HCT116 (cell line): ENCODE results near the gene SH2D1A. TPM values are rescaled to one million over a fixed set of nuclear protein-coding genes. Genes with fewer than 3 reads are reported as not detected.
A peak's percentile ranks its signal among the peaks of the same experiment; 100 is the strongest.
"Not testable (repeated sequence)": the region's sequence is repeated elsewhere in the genome, so short reads cannot be mapped to it uniquely, and the experiment has no call there.

Experiments used
- ATAC-seq: fragments of 200-7000 bp; cut with Tn5 transposase; 2 replicates; pipeline ENCODE4 v1.9.1; 2020; ENCODE audit warnings: mild to moderate bottlenecking, moderate library complexity
- Bru-seq: library from RNA; stranded (reverse); fragments of 400-500 nt; gene quantifications from one replicate; lab custom pipeline; 2021; lab: Mats Ljungman, UMichigan
- BruChase-seq, 2 experiments: library from RNA; stranded (reverse); fragments of 400-500 nt; gene quantifications; one replicate each; lab custom pipeline; 2021; lab: Mats Ljungman, UMichigan
- BruUV-seq: library from RNA; stranded (reverse); fragments of 400-500 nt; replicated peaks from 2 replicates; lab custom pipeline; 2021; lab: Mats Ljungman, UMichigan
- CTCF ChIA-PET: fragments of 300-600 bp; sonication (Branson Sonifier 250); formaldehyde crosslinking; loops from one replicate; lab custom pipeline; 2021; ENCODE audit warnings: antibody characterized with exemption; lab: Charles Lee
- POLR2A ChIA-PET: fragments of 300-600, 350-600 bp; sonication (Branson Sonifier 250); formaldehyde crosslinking; loops from one replicate; lab custom pipeline; 2021; ENCODE audit warnings: antibody characterized with exemption; lab: Charles Lee
- RAD21 ChIA-PET, 2 experiments: fragments of 300-600 bp; sonication (Branson Sonifier 250); formaldehyde crosslinking; loops; one replicate each; lab custom pipeline; 2023; ENCODE audit warnings: low total read pairs in 2 of 2; ENCODE audit not compliant: uncharacterized antibody in 2 of 2, unreplicated experiment in 2 of 2, low non-redundant PET in 1 of 2; lab: Charles Lee
- DNase-seq: peaks from one replicate; pipeline ENCODE4 v3.0.0-alpha.2; 2010; ENCODE audit warnings: low read depth, low spot score
- H2AFZ ChIP-seq: fragments of 200-600 bp; shearing (Covaris generic), sonication (generic); 2 replicates; pipeline ENCODE4 v1.6.1; 2017; ENCODE audit warnings: low read depth, mixed run types, mixed read lengths, antibody characterized with exemption, low read length; ENCODE audit not compliant: poor library complexity, severe bottlenecking
- H3K27ac ChIP-seq: 2 replicates; pipeline ENCODE4 v1.5.1; 2012; ENCODE audit warnings: low read depth, low read length
- H3K27me3 ChIP-seq: fragments of 200-600 bp; sonication (generic); 2 replicates; pipeline ENCODE4 v1.6.1; 2016; ENCODE audit warnings: mixed run types, low read length, mixed read lengths; ENCODE audit not compliant: insufficient read depth
- H3K36me3 ChIP-seq, 2 experiments: fragments of 200-500 bp in 1 of 2; fragments of 200-600 bp in 1 of 2; sonication (Bioruptor generic) in 1 of 2; sonication (generic) in 1 of 2; 2 replicates each; pipeline versions ENCODE4 v1.5.1 to v1.6.1; 2014 to 2016; ENCODE audit warnings: low read length in 2 of 2, inconsistent platforms in 1 of 2, mixed read lengths in 1 of 2, mixed run types in 1 of 2; ENCODE audit not compliant: insufficient read depth in 2 of 2, control insufficient read depth in 1 of 2
- H3K4me1 ChIP-seq, 2 experiments: fragments of 200-600 bp in 1 of 2; sonication (generic) in 1 of 2; 2 replicates each; pipeline versions ENCODE4 v1.5.1 to v1.6.1; 2012 to 2017; ENCODE audit warnings: low read length in 2 of 2, inconsistent platforms in 1 of 2, mild to moderate bottlenecking in 1 of 2, mixed read lengths in 1 of 2, mixed run types in 1 of 2, moderate library complexity in 1 of 2; ENCODE audit not compliant: insufficient read depth in 2 of 2, control insufficient read depth in 1 of 2
- H3K4me2 ChIP-seq: fragments of 200-600 bp; sonication (generic); 2 replicates; pipeline ENCODE4 v1.6.1; 2017; ENCODE audit warnings: mixed run types, low read length, mixed read lengths
- H3K4me3 ChIP-seq, 2 experiments: fragments of 200-600 bp in 1 of 2; sonication (generic) in 1 of 2; replicated peaks in 1 of 2; 2 replicates each; pipeline ENCODE4 v1.5.1; 2011 to 2016; ENCODE audit warnings: low read length in 2 of 2, control low read depth in 1 of 2, low read depth in 1 of 2, mild to moderate bottlenecking in 1 of 2, mixed read lengths in 1 of 2, mixed run types in 1 of 2
- H3K79me2 ChIP-seq: fragments of 200-600 bp; sonication (generic); 2 replicates; pipeline ENCODE4 v1.6.1; 2017; ENCODE audit warnings: mild to moderate bottlenecking, mixed run types, low read length, moderate library complexity, mixed read lengths; ENCODE audit not compliant: insufficient read depth
- H3K9ac ChIP-seq: fragments of 200-600 bp; sonication (generic); 2 replicates; pipeline ENCODE4 v1.6.1; 2016; ENCODE audit warnings: low read length, mixed read lengths
- H3K9me2 ChIP-seq: fragments of 200-600 bp; sonication (generic), shearing (Covaris generic); 2 replicates; pipeline ENCODE4 v1.6.1; 2017; ENCODE audit warnings: mixed run types, mild to moderate bottlenecking, moderate library complexity; ENCODE audit not compliant: insufficient read depth
- H3K9me3 ChIP-seq, 2 experiments: fragments of 200-500 bp in 1 of 2; fragments of 200-600 bp in 1 of 2; sonication (Bioruptor generic) in 1 of 2; sonication (generic) in 1 of 2; 2 replicates each; pipeline ENCODE4 v1.6.1; 2014 to 2017; ENCODE audit warnings: low read length in 2 of 2, mixed read lengths in 2 of 2, inconsistent platforms in 1 of 2, low read depth in 1 of 2, mild to moderate bottlenecking in 1 of 2, mixed run types in 1 of 2, moderate library complexity in 1 of 2; ENCODE audit not compliant: control insufficient read depth in 1 of 2, insufficient read depth in 1 of 2
- H4K20me1 ChIP-seq: fragments of 200-600 bp; sonication (generic), shearing (Covaris generic); 2 replicates; pipeline ENCODE4 v1.6.1; 2017; ENCODE audit warnings: mixed run types, mild to moderate bottlenecking, moderate library complexity; ENCODE audit not compliant: insufficient read depth
- ATF3 ChIP-seq: IDR thresholded peaks from 2 replicates; pipeline ENCODE4 v1.6.1; 2012
- CEBPB ChIP-seq: IDR thresholded peaks from 2 replicates; pipeline ENCODE4 v1.6.1; 2012; ENCODE audit warnings: low read depth
- CTCF ChIP-seq, 3 experiments: fragments of 200-600 bp in 1 of 3; sonication (generic) in 1 of 3; IDR thresholded peaks in 2 of 3; conservative IDR thresholded peaks in 1 of 3; 2 replicates each; pipeline ENCODE4 v1.5.1; 2012 to 2017; ENCODE audit warnings: low read depth in 2 of 3, low read length in 2 of 3, antibody characterized with exemption in 1 of 3, borderline replicate concordance in 1 of 3, control low read depth in 1 of 3, mild to moderate bottlenecking in 1 of 3, mixed read lengths in 1 of 3, mixed run types in 1 of 3, moderate library complexity in 1 of 3; ENCODE audit not compliant: insufficient read depth in 1 of 3
- EGR1 ChIP-seq: IDR thresholded peaks from 2 replicates; pipeline ENCODE4 v1.6.1; 2012; ENCODE audit warnings: low read depth
- ELF1 ChIP-seq: IDR thresholded peaks from 2 replicates; pipeline ENCODE4 v1.6.1; 2012; ENCODE audit warnings: low read depth, borderline replicate concordance
- EZH2 ChIP-seq: fragments of 200-600 bp; sonication (generic); IDR thresholded peaks from 2 replicates; pipeline ENCODE4 v1.6.1; 2017; ENCODE audit warnings: antibody characterized with exemption, mixed run types
- JUND ChIP-seq: IDR thresholded peaks from 2 replicates; pipeline ENCODE4 v1.6.1; 2012
- MAX ChIP-seq: IDR thresholded peaks from 2 replicates; pipeline ENCODE4 v1.6.1; 2012
- POLR2A ChIP-seq: IDR thresholded peaks from 2 replicates; pipeline ENCODE4 v1.7.0; 2011; ENCODE audit warnings: borderline replicate concordance; ENCODE audit not compliant: insufficient read depth, insufficient read length; ENCODE audit errors: extremely low read depth
- POLR2AphosphoS5 ChIP-seq: IDR thresholded peaks from 2 replicates; pipeline ENCODE4 v1.6.1; 2011; ENCODE audit warnings: mild to moderate bottlenecking, low read depth, low read length, moderate library complexity
- RAD21 ChIP-seq: IDR thresholded peaks from 2 replicates; pipeline ENCODE4 v1.6.1; 2012; ENCODE audit warnings: low read depth, mild to moderate bottlenecking
- SRF ChIP-seq: IDR thresholded peaks from 2 replicates; pipeline ENCODE4 v1.6.1; 2012; ENCODE audit warnings: low read depth
- YY1 ChIP-seq: IDR thresholded peaks from 2 replicates; pipeline ENCODE4 v1.6.1; 2011; ENCODE audit warnings: low read length, low read depth, moderate library complexity, mild to moderate bottlenecking; ENCODE audit not compliant: insufficient replicate concordance; ENCODE audit errors: extremely low read depth
- ZNF274 ChIP-seq: fragments of 200-500 bp; sonication (Bioruptor generic); IDR thresholded peaks from 2 replicates; pipeline ENCODE4 v1.6.1; 2014; ENCODE audit warnings: mild to moderate bottlenecking, low read depth, low read length, inconsistent platforms
- intact Hi-C: fragments of 100-400 bp; cut with micrococcal nuclease; formaldehyde crosslinking; loops from 2 replicates; pipeline ENCODE4 v1.10.0; 2022
- long read RNA-seq: library from polyadenylated mRNA; unstranded; transcript quantifications from one replicate; pipeline ENCODE4 v2.0.0, GENCODE V29; 2021; ENCODE audit not compliant: unreplicated experiment
- polyA plus RNA-seq: library from polyadenylated mRNA; unstranded; fragments of >200 nt; gene quantifications from 2 replicates; pipeline ENCODE4 v1.2.1, GENCODE V29; 2012; ENCODE audit warnings: missing spikeins
- total RNA-seq: library from RNA; stranded (reverse); gene quantifications from one replicate; pipeline ENCODE4 v1.2.1, GENCODE V29; 2021; ENCODE audit not compliant: unreplicated experiment

SH2D1A gene
- 0.15 TPM for total RNA-seq
- not detected in 2 replicates for polyA plus RNA-seq
- percentile 3 among the genes with signal in this experiment for Bru-seq, nascent RNA
- BruChase-seq, experiment 1, labeled RNA remaining after a 6-hour chase, result percentile 9 among the genes with signal in this experiment
- not detected for BruChase-seq, experiment 2, labeled RNA remaining after a 2-hour chase
- long read RNA-seq, result 0 reads

GRCh38 chrX:124346117-124346876 lies at the start of gene SH2D1A:
SH2D1A (plus strand) TSS chrX:124346563; CDS start chrX:124346643, 80 bp downstream.
- TF ChIP-seq JUND (no peak), CTCF (IDR thresholded peaks at IDR 0.05 in 2 of 3, conservative IDR thresholded peaks at IDR 0.05 in 1 of 3; ENCODE audit: borderline replicate concordance in 1 of 3, insufficient read depth in 1 of 3, low read depth in 2 of 3, low read length in 2 of 3) (no peak), SRF (no peak), POLR2AphosphoS5 (no peak), ATF3 (no peak), EGR1 (no peak), YY1 (no peak), ELF1 (no peak), RAD21 (no peak), EZH2 (no peak), MAX (no peak), CEBPB (no peak), POLR2A (no peak), ZNF274 (no peak)
- H3K9ac ChIP-seq, result no peak within 1 kb of the TSS
- intact Hi-C loops, result no loop called here
- no peaks in the 10 kb centered on the region for H3K9me3 ChIP-seq
- H3K79me2 ChIP-seq, result no peaks in the 10 kb centered on the region
- no peak within 1 kb of the TSS for H3K27ac ChIP-seq
- H3K9me2 ChIP-seq, result no peaks in the 10 kb centered on the region
- no peaks in the 10 kb centered on the region for H3K36me3 ChIP-seq
- H2AFZ ChIP-seq, result no peak within 1 kb of the TSS
- no peak within 1 kb of the TSS for H3K4me2 ChIP-seq
- H3K4me3 ChIP-seq, result no peak within 1 kb of the TSS
- no peaks in the 10 kb centered on the region for H3K4me1 ChIP-seq
- ChIA-PET RAD21 (no interaction called here), POLR2A (no interaction called here), CTCF (no interaction called here)
- DNase-seq (no peak), ATAC-seq (no peak)
- no peaks in the 10 kb centered on the region for H3K27me3 ChIP-seq
- no TSS peak for BruUV-seq
- no peaks in the 10 kb centered on the region for H4K20me1 ChIP-seq

GRCh38 chrX:124299323-124299722 lies 47.0 kb upstream of the SH2D1A start:
- RAD21 ChIA-PET, H2AFZ ChIP-seq, H3K27me3 ChIP-seq, intact Hi-C loops, ATAC-seq, H3K9me2 ChIP-seq, H3K4me2 ChIP-seq, CTCF ChIA-PET, DNase-seq, H3K9me3 ChIP-seq, H3K4me3 ChIP-seq, BruUV-seq, POLR2A ChIA-PET, H4K20me1 ChIP-seq, H3K79me2 ChIP-seq, H3K36me3 ChIP-seq, H3K27ac ChIP-seq, H3K4me1 ChIP-seq, H3K9ac ChIP-seq: not testable (repeated sequence)
